ENCODE measurements around the gene VKORC1. TPM values are rescaled to one million over a fixed set of nuclear protein-coding genes. Genes with fewer than 3 reads are reported as not detected.

The VKORC1 gene
- total and polyA plus RNA-seq, 4 donors: 29.9 to 519 (median 263) TPM

DNA sequence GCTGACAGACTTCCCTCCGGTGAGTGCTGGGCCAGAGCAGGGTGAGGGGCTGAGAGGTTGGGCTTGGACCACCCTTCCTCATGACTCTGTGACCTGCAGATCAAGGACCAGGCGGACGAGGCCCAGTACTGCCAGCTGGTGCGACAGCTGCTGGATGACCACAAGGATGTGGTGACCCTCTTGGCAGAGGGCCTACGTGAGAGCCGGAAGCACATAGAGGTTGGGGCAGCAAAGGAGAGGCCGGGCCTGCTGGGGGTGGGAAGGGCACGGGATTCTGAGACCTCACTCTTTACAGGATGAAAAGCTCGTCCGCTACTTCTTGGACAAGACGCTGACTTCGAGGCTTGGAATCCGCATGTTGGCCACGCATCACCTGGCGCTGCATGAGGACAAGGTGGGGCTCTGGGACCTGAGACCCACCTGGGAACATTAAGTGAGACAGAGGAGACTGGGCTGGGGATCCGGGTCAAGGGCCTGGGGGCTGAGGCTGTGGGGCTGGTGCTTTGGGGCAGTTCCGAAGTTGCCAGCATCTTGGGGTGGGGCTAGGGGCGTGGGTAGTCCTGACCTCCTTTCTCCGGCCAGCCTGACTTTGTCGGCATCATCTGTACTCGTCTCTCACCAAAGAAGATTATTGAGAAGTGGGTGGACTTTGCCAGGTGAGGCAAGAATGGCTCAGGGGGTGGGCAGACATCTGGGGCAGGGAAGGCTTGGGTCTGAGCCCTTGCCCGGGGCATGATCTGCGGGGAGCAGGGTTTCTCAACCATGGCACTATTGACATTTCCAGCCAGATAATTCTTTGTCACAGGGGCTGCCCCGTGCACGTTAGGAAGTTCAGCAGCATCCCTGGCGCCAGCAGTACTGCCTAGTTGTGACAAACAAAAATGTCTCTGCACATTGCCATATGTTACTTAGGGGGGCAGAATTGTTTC lies 15.8 kb upstream of the VKORC1 start:
- no peak for DNase-seq (ENCODE audit: low spot score)
- WGBS: 78% methylated on average over 26 of the region's 26 CpGs
- no peaks in the 10 kb centered on the region for H3K27me3 ChIP-seq (ENCODE audit: control insufficient read depth in 4 of 4, insufficient read depth in 4 of 4, low read length in 3 of 4)
- peaks cover 27 to 62% (median 44%) of the 10 kb centered on the region in 4 donors for H3K4me1 ChIP-seq (ENCODE audit: control insufficient read depth in 4 of 4, insufficient read depth in 4 of 4, low read length in 3 of 4)
- peak overlapping the region; percentile 76 to 81 for H3K27ac ChIP-seq (ENCODE audit: low read depth in 1 of 2, low read length in 2 of 2)
- H3K9me3 ChIP-seq (ENCODE audit: control insufficient read depth in 4 of 4, low read length in 3 of 4): no peaks in the 10 kb centered on the region
- peaks cover 0 to 10% (median 6%) of the 10 kb centered on the region in 4 donors for H3K36me3 ChIP-seq (ENCODE audit: control insufficient read depth in 4 of 4, insufficient read depth in 3 of 4, low read depth in 1 of 4, low read length in 3 of 4)
- H3K4me3 ChIP-seq (ENCODE audit: low read depth in 1 of 3, low read length in 3 of 3): no peak overlapping the region
- TF ChIP-seq, protein P1, sequence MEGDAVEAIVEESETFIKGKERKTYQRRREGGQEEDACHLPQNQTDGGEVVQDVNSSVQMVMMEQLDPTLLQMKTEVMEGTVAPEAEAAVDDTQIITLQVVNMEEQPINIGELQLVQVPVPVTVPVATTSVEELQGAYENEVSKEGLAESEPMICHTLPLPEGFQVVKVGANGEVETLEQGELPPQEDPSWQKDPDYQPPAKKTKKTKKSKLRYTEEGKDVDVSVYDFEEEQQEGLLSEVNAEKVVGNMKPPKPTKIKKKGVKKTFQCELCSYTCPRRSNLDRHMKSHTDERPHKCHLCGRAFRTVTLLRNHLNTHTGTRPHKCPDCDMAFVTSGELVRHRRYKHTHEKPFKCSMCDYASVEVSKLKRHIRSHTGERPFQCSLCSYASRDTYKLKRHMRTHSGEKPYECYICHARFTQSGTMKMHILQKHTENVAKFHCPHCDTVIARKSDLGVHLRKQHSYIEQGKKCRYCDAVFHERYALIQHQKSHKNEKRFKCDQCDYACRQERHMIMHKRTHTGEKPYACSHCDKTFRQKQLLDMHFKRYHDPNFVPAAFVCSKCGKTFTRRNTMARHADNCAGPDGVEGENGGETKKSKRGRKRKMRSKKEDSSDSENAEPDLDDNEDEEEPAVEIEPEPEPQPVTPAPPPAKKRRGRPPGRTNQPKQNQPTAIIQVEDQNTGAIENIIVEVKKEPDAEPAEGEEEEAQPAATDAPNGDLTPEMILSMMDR (IDR thresholded peaks at IDR 0.05; ENCODE audit: low read depth, low read length, missing input control): no peak
- TF ChIP-seq FOXA2 (IDR thresholded peaks at IDR 0.05) (peak; percentile 64), NR2F2 (IDR thresholded peaks at IDR 0.05) (no peak), HNF4A (conservative IDR thresholded peaks at IDR 0.05) (peak; percentile 31 to 50), RXRA (IDR thresholded peaks at IDR 0.05) (peak; percentile 38 to 74), EGR1 (IDR thresholded peaks at IDR 0.05; ENCODE audit: low read depth in 2 of 2) (peak in 1 of 2 donors; percentile 35), JUND (IDR thresholded peaks at IDR 0.05) (peak in 1 of 2 donors; percentile 27), SP1 (IDR thresholded peaks at IDR 0.05) (peak; percentile 51), GABPA (IDR thresholded peaks at IDR 0.05 in 1 of 2, conservative IDR thresholded peaks at IDR 0.05 in 1 of 2) (no peak), FOXA1 (IDR thresholded peaks at IDR 0.05) (peak; percentile 25)
- TF ChIP-seq, protein P2, sequence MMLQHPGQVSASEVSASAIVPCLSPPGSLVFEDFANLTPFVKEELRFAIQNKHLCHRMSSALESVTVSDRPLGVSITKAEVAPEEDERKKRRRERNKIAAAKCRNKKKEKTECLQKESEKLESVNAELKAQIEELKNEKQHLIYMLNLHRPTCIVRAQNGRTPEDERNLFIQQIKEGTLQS (IDR thresholded peaks at IDR 0.05): no peak
- TF ChIP-seq, protein P3, sequence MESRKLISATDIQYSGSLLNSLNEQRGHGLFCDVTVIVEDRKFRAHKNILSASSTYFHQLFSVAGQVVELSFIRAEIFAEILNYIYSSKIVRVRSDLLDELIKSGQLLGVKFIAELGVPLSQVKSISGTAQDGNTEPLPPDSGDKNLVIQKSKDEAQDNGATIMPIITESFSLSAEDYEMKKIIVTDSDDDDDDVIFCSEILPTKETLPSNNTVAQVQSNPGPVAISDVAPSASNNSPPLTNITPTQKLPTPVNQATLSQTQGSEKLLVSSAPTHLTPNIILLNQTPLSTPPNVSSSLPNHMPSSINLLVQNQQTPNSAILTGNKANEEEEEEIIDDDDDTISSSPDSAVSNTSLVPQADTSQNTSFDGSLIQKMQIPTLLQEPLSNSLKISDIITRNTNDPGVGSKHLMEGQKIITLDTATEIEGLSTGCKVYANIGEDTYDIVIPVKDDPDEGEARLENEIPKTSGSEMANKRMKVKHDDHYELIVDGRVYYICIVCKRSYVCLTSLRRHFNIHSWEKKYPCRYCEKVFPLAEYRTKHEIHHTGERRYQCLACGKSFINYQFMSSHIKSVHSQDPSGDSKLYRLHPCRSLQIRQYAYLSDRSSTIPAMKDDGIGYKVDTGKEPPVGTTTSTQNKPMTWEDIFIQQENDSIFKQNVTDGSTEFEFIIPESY (IDR thresholded peaks at IDR 0.05): no peak
- H3K9ac ChIP-seq (ENCODE audit: low read depth in 1 of 2, low read length in 2 of 2): no peak overlapping the region

DNA sequence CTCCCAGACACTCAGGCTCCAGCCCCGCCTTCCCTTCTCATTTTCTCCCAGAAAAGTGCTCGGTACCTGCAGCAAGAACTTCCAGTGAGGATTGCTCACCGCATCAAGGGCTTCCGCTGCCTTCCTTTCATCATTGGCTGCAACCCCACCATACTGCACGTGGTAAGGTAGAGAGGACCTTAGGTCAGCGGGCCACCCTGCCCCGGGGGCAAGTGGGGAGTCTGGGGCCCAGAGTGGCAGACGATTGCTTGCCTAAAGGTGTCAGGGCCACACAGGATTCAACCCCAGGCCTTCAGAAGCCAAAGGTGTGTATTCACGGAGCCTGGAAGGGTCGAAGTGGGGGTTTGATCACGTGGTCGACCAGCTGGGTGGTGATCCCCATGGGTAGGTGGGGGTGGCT lies 15.0 kb upstream of the VKORC1 start:
- peaks cover 25 to 60% (median 43%) of the 10 kb centered on the region in 4 donors for H3K4me1 ChIP-seq (ENCODE audit: control insufficient read depth in 4 of 4, insufficient read depth in 4 of 4, low read length in 3 of 4)
- H3K36me3 ChIP-seq (ENCODE audit: control insufficient read depth in 4 of 4, insufficient read depth in 3 of 4, low read depth in 1 of 4, low read length in 3 of 4): peaks cover 0 to 10% (median 6%) of the 10 kb centered on the region in 4 donors
- TF ChIP-seq GABPA (IDR thresholded peaks at IDR 0.05 in 1 of 2, conservative IDR thresholded peaks at IDR 0.05 in 1 of 2) (no peak), SP1 (IDR thresholded peaks at IDR 0.05) (no peak), YY1 (IDR thresholded peaks at IDR 0.05) (no peak), RAD21 (IDR thresholded peaks at IDR 0.05) (no peak), HNF4A (conservative IDR thresholded peaks at IDR 0.05) (no peak), HNF4G (IDR thresholded peaks at IDR 0.05) (no peak), RXRA (IDR thresholded peaks at IDR 0.05) (no peak), JUND (IDR thresholded peaks at IDR 0.05) (no peak), FOXA1 (IDR thresholded peaks at IDR 0.05) (no peak), NR2F2 (IDR thresholded peaks at IDR 0.05) (no peak)
- TF ChIP-seq, protein P2 (IDR thresholded peaks at IDR 0.05): no peak
- TF ChIP-seq, protein P4, sequence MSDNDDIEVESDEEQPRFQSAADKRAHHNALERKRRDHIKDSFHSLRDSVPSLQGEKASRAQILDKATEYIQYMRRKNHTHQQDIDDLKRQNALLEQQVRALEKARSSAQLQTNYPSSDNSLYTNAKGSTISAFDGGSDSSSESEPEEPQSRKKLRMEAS (IDR thresholded peaks at IDR 0.05): no peak
- TF ChIP-seq, protein P1 (IDR thresholded peaks at IDR 0.05; ENCODE audit: low read depth, low read length, missing input control): no peak
- TF ChIP-seq, protein P5, sequence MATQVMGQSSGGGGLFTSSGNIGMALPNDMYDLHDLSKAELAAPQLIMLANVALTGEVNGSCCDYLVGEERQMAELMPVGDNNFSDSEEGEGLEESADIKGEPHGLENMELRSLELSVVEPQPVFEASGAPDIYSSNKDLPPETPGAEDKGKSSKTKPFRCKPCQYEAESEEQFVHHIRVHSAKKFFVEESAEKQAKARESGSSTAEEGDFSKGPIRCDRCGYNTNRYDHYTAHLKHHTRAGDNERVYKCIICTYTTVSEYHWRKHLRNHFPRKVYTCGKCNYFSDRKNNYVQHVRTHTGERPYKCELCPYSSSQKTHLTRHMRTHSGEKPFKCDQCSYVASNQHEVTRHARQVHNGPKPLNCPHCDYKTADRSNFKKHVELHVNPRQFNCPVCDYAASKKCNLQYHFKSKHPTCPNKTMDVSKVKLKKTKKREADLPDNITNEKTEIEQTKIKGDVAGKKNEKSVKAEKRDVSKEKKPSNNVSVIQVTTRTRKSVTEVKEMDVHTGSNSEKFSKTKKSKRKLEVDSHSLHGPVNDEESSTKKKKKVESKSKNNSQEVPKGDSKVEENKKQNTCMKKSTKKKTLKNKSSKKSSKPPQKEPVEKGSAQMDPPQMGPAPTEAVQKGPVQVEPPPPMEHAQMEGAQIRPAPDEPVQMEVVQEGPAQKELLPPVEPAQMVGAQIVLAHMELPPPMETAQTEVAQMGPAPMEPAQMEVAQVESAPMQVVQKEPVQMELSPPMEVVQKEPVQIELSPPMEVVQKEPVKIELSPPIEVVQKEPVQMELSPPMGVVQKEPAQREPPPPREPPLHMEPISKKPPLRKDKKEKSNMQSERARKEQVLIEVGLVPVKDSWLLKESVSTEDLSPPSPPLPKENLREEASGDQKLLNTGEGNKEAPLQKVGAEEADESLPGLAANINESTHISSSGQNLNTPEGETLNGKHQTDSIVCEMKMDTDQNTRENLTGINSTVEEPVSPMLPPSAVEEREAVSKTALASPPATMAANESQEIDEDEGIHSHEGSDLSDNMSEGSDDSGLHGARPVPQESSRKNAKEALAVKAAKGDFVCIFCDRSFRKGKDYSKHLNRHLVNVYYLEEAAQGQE (IDR thresholded peaks at IDR 0.05): no peak
- peak overlapping the region; percentile 5 to 96 for H3K27ac ChIP-seq (ENCODE audit: low read depth in 1 of 2, low read length in 2 of 2)
- DNase-seq (ENCODE audit: low spot score): no peak
- WGBS: 93% methylated on average over 12 of the region's 12 CpGs
- H3K9ac ChIP-seq (ENCODE audit: low read depth in 1 of 2, low read length in 2 of 2): no peak overlapping the region
- H3K9me3 ChIP-seq (ENCODE audit: control insufficient read depth in 4 of 4, low read length in 3 of 4): no peaks in the 10 kb centered on the region
- H3K4me3 ChIP-seq (ENCODE audit: low read depth in 1 of 3, low read length in 3 of 3): no peak overlapping the region
- H3K27me3 ChIP-seq (ENCODE audit: control insufficient read depth in 4 of 4, insufficient read depth in 4 of 4, low read length in 3 of 4): no peaks in the 10 kb centered on the region

All from liver (tissue), 9 donors.